BJ (cell line): ENCODE data around the gene SRGAP3. TPM values are rescaled to one million over a fixed set of nuclear protein-coding genes. Genes with fewer than 3 reads are reported as not detected.

Experiments
- CTCF ChIA-PET: fragments of 350-600 bp; formaldehyde crosslinking; extraction: SDS; loops from one replicate; lab custom pipeline; 2021; ENCODE audit warnings: antibody characterized with exemption, inconsistent platforms; lab: Yijun Ruan, JAX
- POLR2A ChIA-PET: fragments of 300-600 bp; sonication (Branson Sonifier 250); formaldehyde crosslinking; extraction: SDS; loops from one replicate; lab custom pipeline; 2021; ENCODE audit warnings: antibody characterized with exemption; lab: Charles Lee
- DNase-seq: peaks from one replicate; pipeline ENCODE4 v3.0.0-alpha.2; 2011; ENCODE audit warnings: low read depth
- H3K27me3 ChIP-seq: 2 replicates; pipeline ENCODE4 v1.6.0; 2011; ENCODE audit warnings: low read length; ENCODE audit not compliant: control insufficient read depth, insufficient read depth
- H3K36me3 ChIP-seq: 2 replicates; pipeline ENCODE4 v1.5.1; 2011; ENCODE audit warnings: low read length; ENCODE audit not compliant: control insufficient read depth, insufficient read depth
- H3K4me3 ChIP-seq: 2 replicates; pipeline ENCODE4 v1.5.1; 2011; ENCODE audit warnings: low read depth, mild to moderate bottlenecking, control low read depth, low read length
- CTCF ChIP-seq: IDR thresholded peaks from 2 replicates; pipeline ENCODE4 v1.5.1; 2011; ENCODE audit warnings: low read depth, mild to moderate bottlenecking, control low read depth, inconsistent platforms, low read length, moderate library complexity; ENCODE audit not compliant: insufficient read depth
- polyA plus RNA-seq: library from polyadenylated mRNA; depleted of rRNA; stranded (reverse); fragments of >200 nt; gene quantifications from 2 replicates; pipeline ENCODE4 v1.2.3, GENCODE V29; 2011

Gene SRGAP3
- polyA plus RNA-seq, 1 experiment: 0.75 TPM

GRCh38 chr3:9217784-9218513 lies 31.5 kb downstream of the SRGAP3 start:
- Histone ChIP-seq H3K27me3 (0 out of 2 replicates have a peak, but pooled peaks cover 2% of the 10 kb centered on the region), H3K4me3 (no peak overlapping the region), H3K36me3 (no peaks in the 10 kb centered on the region)
- ChIA-PET POLR2A (no interaction called here), CTCF (no interaction called here)
- no peak for DNase-seq
- no peak for TF ChIP-seq CTCF

DNA sequence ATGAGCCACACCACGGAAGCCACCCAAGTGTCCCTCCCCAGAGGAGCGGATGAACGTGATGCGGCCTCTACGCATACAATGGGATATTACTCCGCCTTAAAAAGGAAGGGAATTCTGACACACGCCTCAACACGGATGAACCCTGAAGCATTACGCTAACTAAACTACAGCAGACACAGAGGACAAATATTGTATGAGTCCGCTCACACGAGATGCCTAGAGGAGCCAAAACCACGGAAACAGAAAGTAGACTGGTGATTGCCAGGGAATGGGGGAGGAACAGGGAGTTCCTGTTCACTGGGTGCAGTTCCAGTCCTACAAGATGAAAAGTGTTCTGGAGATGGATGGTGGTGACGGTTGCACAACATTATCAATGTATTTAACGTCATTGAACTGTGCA lies 32.7 kb downstream of the SRGAP3 start:
- no peak overlapping the region for H3K4me3 ChIP-seq
- DNase-seq: no peak
- H3K27me3 ChIP-seq: peaks cover 2% of the 10 kb centered on the region; the same call in 1 of the 2 replicates
- ChIA-PET CTCF (no interaction called here), POLR2A (no interaction called here)
- no peaks in the 10 kb centered on the region for H3K36me3 ChIP-seq
- TF ChIP-seq CTCF: no peak

GRCh38 chr3:9214599-9214998 lies 34.8 kb downstream of the SRGAP3 start:
- CTCF ChIA-PET: interaction anchor here (0.6 to 1.6 kb wide), 3 partner anchors 12 to 117 kb away, joined by 3 read pairs; no protein-coding TSS in a partner anchor
- DNase-seq: no peak

DNA sequence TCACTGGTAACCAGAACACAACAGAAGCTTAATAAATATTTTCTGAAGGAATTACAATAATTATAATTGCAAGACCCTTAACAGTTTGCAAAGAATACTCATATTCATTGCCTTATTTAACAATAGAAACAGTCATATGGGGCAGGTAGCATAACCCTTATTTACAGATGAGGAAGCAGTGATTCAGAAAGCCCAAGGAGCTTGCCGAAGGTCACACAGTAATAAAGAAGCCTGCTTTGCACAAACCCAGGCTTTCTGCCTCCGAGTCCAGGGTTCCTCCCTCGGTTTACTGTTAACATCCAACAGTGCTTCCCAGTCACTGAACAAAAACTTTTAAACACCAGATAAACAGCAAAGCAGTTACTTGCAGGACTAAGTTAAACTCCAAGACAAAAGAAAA lies 35.3 kb downstream of the SRGAP3 start:
- H3K27me3 ChIP-seq: peaks cover 2% of the 10 kb centered on the region; the same call in 1 of the 2 replicates
- no peak for DNase-seq
- no peak for TF ChIP-seq CTCF
- ChIA-PET POLR2A (no interaction called here), CTCF (interaction anchor here (0.6 to 1.6 kb wide), 3 partner anchors 13 to 117 kb away, joined by 3 read pairs; no protein-coding TSS in a partner anchor)
- H3K4me3 ChIP-seq: no peak overlapping the region
- H3K36me3 ChIP-seq: no peaks in the 10 kb centered on the region

More at GRCh38 chr3:9214599-9214998, 34.8 kb downstream of the SRGAP3 start:
- Histone ChIP-seq H3K27me3 (peaks cover 2% of the 10 kb centered on the region; the same call in 1 of the 2 replicates), H3K36me3 (no peaks in the 10 kb centered on the region), H3K4me3 (no peak overlapping the region)
- POLR2A ChIA-PET: no interaction called here
- TF ChIP-seq CTCF: no peak

- no peak for DNase-seq
- CTCF ChIA-PET: interaction anchor here (0.6 kb wide), 1 partner anchor 203 kb away, joined by 3 read pairs; no protein-coding TSS in a partner anchor
- POLR2A ChIA-PET: no interaction called here
- H3K36me3 ChIP-seq: no peaks in the 10 kb centered on the region
- H3K27me3 ChIP-seq: peaks cover under 1% of the 10 kb centered on the region; the same call in 1 of the 2 replicates
- no peak for TF ChIP-seq CTCF
- no peak overlapping the region for H3K4me3 ChIP-seq
Observed at GRCh38 chr3:9213019-9213634, 36.3 kb downstream of the SRGAP3 start.
